HG03521 (cell line): ENCODE data around the gene AMER3.

Experiments used
- ATAC-seq: cut with Tn5 transposase; IDR thresholded peaks from one replicate; pipeline ENCODE4 v1.9.1; 2021; ENCODE audit warnings: mild to moderate bottlenecking, moderate library complexity; ENCODE audit not compliant: unreplicated experiment

AMER3 gene

GRCh38 chr2:130778781-130779180 is 23.4 kb downstream of the AMER3 start:
- ATAC-seq = no peak

- no peak for ATAC-seq
Measured at GRCh38 chr2:130785466-130786055, 30.2 kb downstream of the AMER3 start.

GRCh38 chr2:130786076-130786475 is 30.7 kb downstream of the AMER3 start:
- no peak for ATAC-seq

- ATAC-seq = no peak
Measured at GRCh38 chr2:130787841-130788240, 32.5 kb downstream of the AMER3 start.

GRCh38 chr2:130790312-130790711 is 35.0 kb downstream of the AMER3 start:
- no peak for ATAC-seq

GRCh38 chr2:130790804-130791616 is 35.7 kb downstream of the AMER3 start:
- no peak for ATAC-seq

GRCh38 chr2:130791617-130791939 is 36.2 kb downstream of the AMER3 start:
- no peak for ATAC-seq

- ATAC-seq = no peak
Measured at GRCh38 chr2:130795431-130795830, 40.1 kb downstream of the AMER3 start.

GRCh38 chr2:130796290-130796689 is 41.0 kb downstream of the AMER3 start:
- ATAC-seq = no peak

GRCh38 chr2:130797493-130798435 is 42.4 kb downstream of the AMER3 start:
- peak; percentile 90 for ATAC-seq

- no peak for ATAC-seq
Measured at GRCh38 chr2:130798472-130799218, 43.3 kb downstream of the AMER3 start.

- no peak for ATAC-seq
Measured at GRCh38 chr2:130799295-130799694, 44.0 kb downstream of the AMER3 start.

- no peak for ATAC-seq
Measured at GRCh38 chr2:130805613-130806012, 50.3 kb downstream of the AMER3 start.

- ATAC-seq = no peak
Measured at GRCh38 chr2:130806370-130806769, 51.0 kb downstream of the AMER3 start.

- no peak for ATAC-seq
Measured at GRCh38 chr2:130807659-130808385, 52.5 kb downstream of the AMER3 start.

- ATAC-seq = no peak
Measured at GRCh38 chr2:130808482-130809268, 53.3 kb downstream of the AMER3 start.

GRCh38 chr2:130810490-130810889 is 55.1 kb downstream of the AMER3 start:
- no peak for ATAC-seq

GRCh38 chr2:130813722-130814121 is 58.4 kb downstream of the AMER3 start:
- ATAC-seq = no peak

GRCh38 chr2:130814931-130815680 is 59.8 kb downstream of the AMER3 start:
- ATAC-seq = no peak
